ENCODE data around the gene AFAP1.

AFAP1 gene

GRCh38 chr4:7710576-7711306, 228.9 kb downstream of the AFAP1 start:
- DNase-seq: no peak

- DNase-seq: no peak
Observed at GRCh38 chr4:7710126-7710525, 229.5 kb downstream of the AFAP1 start.

- DNase-seq: no peak
Observed at GRCh38 chr4:7709431-7709830, 230.2 kb downstream of the AFAP1 start.

GRCh38 chr4:7708981-7709380, 230.7 kb downstream of the AFAP1 start:
- DNase-seq: no peak

Measured in activated effector memory CD4-positive, alpha-beta T cell treated with anti-CD3 and anti-CD28 coated beads, Interleukin-2, amount 50 U/mL, for 16 hours (primary cell).